Left forelimb (tissue), 1 donor: Measurements from ENCODE around the gene TMCC1.
"Not testable (repeated sequence)": the region's sequence is repeated elsewhere in the genome, so short reads cannot be mapped to it uniquely, and the experiment has no call there.

Experiments
- DNase-seq: peaks from one replicate; pipeline ENCODE4 v3.0.0-alpha.2; 2018; ENCODE audit warnings: low spot score

The TMCC1 gene

DNA sequence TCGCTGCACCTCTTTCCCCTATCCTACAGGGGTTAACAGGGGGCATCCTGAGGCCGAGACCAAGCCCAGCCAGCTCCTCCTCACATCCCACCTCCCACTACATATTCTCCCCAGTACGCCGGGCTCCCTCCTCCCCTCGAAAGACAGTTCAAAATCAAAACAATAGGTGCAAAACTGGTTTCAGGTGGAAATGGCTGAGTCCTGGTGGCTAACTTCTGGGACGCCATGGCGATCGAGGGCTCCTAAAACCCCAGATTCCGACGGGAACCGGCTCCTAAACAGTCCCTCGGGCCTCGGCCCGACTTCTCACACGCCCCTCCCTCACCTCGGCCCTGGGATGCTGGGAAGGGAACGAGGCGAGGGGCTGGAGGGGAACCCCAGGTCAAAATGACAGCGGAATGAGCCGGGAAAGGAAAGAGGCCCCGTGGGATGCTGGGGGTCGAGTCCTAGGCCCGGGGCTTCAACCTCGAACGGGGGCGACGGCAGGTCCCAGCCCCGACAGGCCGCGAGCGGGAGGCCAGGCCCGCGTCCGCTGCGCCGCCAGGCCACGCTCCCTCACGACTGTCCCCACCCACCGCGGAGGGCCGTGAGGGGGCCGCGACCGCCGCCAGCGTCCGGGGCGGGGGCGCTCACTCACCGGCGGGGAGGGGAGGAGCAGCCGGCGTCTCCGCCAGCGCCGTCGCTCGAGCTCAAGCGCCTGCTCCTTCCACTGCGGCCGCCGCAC, 492 bp downstream of the TMCC1 start:
- DNase-seq = no peak

DNA sequence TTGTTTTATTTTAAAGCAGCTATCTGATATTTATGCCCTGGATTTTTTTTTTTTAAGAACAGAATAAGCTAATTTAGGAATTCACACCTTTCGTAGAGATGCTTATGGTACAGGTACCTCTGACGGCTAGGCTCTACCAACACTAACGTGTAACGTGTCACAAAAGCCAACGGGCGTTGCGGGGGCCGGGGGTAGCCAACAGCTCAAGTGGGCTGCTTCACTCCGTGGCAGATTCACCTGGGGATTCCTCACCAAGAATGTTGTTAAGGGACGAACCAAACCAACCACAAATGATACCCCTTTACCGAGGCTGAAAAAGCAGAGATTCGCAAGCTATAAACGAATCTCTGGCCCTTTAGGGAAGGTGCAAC, 1.0 kb downstream of the TMCC1 start:
- DNase-seq = no peak

DNA sequence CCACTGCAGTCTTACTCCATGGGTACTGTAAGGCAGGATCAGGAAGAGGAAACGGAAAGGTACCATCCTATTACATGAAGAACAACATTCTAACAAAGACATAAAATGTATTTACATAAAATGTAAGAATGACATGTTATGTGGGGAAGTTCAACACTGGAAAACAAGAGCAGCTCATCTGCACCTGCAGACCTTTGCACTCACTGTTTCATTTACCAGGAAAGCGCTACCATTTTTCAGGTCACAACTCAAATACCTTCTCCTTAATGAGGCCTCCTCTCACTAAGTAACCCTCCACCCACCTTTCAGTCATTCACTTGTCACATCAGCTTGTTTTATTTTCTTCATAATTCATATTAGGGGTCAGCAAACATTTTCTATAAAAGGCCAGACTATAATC, 2.6 kb downstream of the TMCC1 start:
- no peak for DNase-seq

DNA sequence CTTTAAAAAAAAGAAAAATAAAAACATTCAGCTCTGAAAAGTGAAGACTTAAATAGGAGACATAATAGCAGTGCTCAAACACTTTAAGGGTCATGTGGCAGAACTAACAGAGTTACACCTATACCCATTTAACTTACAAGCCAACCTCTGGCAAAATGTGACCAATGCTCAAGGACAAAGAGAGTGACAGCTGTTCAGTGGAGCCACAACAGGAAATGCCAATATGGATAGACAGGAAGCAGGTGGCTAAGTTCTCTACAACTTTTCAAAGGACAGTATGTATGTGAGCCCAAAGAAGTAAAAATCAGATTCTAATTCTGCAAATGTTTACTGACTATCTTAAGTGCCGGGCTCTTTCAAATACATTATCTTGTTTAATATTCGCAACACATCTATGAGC, 3.4 kb downstream of the TMCC1 start:
- no peak for DNase-seq

DNA sequence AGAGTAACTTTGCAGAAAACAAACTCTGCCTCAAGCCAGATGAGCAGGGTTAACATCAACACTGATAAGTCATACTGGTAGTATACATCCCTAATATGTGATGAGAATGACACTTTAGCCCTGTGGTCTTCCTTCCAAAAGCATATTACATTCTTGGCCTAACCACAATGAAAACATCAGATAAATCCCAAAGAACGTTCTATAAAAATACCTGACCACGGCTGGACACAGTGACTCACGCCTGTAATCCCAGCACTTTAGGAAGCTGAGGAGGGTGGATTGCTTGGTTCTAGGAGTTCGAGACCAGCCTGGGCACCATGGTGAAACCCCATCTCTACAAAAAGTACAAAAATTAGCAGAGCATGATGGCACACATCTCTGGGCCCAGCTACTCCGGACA, 4.7 kb downstream of the TMCC1 start:
- DNase-seq = no peak

DNA sequence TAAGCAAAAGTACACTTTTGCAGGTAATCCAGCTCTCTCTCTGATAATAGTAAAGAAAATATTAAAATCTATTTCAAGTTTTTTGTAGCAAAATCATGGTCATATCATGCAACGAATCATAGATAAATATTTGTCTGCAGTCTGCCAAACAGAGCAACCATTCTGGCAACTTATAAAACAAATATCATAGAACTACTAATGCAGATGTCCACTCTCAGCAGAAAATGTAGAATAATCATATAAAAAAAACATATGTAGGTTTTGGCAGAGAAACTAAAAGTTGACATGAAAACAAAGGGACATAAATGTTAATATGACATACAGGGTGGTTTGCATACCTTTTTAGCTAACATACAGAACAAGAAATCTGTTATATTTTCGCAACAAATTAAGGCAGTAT, 12.2 kb downstream of the TMCC1 start:
- DNase-seq = no peak

DNA sequence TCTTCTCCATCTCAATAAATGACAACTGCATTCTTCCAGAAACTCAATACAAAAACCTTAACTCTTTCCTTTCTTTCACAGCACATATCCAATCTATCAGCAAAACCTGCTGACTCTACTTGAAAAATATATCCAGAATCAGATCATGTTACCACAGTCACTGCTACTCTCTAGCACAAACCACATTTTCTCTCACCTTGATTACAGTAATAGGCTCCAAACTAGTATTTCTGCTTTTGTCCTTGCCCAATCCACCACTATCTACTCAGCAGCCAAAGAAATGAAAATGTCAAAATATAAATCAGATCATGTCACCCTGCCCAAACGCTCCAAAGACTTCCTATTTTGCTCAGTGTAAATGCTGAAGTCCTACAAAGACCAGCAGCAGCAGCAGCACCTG, 15.2 kb downstream of the TMCC1 start:
- no peak for DNase-seq

DNA sequence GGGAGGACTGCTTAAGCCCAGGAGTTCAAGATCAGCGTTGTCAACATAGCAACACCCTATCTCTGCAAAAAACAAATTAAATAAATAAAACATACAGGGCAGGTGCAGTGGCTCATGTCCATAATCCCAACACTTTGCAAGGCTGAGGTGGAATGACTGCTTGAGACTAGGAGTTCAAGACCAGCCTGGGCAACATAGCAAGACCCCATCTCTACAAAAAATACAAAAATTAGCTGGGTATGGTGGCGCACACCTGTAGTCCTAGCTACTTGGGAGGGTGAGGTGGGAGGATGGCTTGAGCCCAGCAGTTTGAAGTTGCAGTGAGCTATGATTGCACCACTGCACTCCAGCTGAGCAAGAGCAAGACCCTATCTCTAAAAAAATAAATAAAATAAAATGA, 19.0 kb downstream of the TMCC1 start:
- DNase-seq = not testable (repeated sequence)

DNA sequence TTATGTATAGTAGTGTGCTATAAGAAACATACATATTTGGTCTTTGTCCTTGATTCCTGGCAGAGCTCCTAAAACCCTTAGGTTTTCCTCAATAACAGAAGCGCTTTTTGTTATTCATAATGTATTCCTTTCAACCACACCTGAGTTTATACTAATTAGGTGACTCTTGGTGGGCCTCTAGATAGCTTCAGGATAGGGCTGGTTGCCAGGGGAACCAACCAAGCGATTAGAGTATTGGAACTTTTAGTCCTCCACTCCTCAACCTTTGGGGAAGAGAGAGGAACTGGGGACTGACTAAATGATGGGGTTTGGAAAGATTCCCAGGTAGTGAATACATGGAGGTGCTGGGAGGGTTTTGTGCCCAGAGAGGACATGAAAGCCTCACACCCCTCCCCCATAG, 24.6 kb downstream of the TMCC1 start:
- DNase-seq = no peak

DNA sequence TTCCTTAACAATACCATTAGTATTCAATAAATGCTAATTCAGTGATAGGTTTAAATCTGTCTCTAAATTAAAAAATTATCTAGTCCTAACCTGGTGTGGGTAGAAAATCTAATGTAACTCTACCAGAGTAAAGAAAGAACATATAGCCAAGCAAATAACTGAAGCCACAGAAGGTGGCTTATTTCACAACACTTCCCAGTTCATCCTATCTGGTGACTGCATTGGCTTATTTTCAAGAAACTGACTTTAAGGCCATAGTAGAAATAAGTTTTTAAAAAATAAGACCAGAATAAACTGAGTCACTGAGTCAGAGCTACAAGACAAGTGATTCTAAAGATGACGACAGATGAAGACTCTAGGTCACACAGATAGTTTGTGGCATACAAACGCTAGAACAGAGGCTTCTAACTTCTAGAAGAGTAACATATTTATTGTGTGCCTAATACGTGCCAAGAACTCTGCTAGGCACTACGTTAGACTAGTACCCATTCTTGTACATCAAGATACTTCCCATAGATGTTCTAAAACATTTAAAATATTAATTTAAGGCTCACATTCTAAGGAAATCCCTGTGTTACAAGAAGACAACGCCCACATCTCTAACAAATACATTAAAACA, 25.9 kb downstream of the TMCC1 start:
- DNase-seq = no peak

DNA sequence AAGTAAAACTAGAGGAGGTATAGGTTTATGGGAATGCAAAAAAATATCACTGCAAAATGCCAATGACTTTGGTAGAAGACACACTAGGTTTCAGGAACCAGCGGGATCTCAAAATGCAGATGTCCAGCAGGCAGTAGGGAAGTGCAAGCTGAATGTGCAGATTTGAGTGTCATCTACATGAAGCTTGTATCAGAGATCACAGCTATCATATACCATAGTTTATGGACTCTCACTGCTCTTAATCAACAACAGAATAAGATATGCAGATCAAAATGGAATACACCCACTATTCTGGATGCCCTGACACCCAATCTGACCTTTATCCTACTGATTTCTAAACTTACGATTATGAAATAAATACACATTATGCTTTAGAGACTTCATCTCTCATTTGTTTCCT, 27.7 kb downstream of the TMCC1 start:
- no peak for DNase-seq

DNA sequence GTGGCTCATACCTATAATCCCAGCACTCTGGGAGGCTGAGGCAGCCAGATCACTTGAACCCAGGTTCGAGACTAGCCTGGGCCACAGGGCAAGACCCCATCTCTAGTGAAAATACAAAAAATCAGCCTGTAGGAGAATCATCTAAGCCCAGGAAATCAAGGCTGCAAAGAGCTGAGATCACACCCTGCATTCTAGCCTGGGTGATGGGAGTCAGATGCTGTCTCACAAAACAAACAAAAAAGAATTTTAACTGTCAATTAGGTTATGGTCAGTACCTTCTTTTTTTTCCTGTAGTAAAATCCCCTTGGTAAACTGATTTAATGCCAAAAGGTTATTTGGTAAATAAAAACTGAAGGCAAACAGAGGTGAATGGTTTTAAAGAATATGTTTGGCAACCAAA, 29.0 kb downstream of the TMCC1 start:
- DNase-seq = no peak

DNA sequence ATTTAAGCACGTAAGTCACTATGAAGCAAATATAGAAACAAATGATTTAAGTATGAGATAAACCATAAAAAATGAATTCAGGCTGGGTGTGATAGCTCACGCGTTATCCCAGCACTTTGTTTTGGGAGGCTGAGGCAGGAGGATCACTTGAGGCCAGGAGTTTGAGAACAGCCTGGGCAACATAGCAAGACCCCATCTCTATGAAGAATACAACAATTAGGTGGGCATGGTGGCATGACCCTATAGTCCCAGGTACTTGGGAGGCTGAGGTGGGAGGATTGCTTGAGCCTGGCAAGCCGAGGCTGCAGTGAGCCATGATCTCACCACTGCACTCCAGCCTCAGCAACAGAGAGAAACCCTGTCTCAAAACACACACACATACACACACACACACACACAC, 34.2 kb downstream of the TMCC1 start:
- DNase-seq = no peak

DNA sequence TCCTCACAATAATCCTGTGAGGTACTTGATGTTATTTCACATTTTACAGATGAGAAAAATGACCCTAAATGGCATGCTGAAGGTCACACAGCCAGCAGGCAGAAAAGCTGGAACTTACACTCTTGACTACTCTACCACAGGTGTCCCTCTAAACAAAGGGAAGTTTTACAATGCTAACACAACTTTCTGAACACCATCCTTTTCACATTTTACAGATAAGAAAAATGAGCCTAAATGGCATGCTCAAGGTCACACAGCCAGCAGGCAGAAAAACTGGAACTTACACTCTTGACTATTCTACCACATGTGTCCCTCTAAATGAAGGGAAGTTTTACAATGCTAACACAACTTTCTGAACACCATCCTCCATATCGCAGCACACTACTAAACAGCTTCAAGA, 35.6 kb downstream of the TMCC1 start:
- DNase-seq = no peak

DNA sequence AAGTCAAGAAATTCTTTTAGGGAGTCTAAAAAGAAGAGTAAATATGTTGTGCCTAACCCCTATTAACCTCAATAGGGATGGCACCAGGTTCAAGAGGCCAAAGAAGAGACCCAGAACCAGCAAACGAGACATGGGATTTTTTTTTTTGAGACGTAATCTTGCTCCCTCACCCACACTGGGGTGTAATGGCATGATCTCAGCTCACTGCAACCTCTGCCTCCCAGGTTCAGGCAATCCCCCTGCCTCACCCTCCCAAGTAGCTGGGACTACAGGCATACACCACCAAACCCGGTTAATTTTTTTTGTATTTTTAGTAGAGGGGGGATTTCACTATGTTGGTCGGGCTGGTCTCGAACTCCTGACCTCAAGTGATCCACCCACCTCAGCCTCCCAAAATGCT, 36.7 kb downstream of the TMCC1 start:
- DNase-seq = not testable (repeated sequence)

DNA sequence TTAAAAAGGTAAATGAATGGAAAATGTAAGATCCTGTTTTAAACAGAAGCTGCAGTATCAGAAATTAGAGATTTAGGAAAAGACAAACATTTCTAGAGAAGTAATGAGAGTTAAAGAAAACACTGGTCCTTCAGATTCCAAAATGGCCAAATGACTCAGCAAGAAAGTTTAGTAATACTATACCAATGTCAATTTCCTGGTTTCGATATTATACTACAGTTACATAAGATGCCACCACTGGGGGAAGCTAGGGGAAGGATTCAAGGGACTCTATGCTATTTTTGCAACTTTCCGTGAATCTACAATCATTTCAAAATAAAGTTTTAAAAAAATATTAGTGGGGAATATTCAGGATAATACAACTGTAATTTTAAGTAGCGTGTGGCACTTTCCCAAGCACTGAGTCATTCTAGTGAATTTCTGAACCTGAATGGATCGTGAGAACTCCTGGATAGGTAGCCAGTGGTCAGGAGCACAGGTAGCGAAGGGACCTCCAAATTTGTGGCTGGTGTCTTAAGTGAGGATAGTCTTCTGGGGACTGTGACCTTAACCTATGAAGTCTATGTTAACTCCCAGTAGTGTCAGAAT, 37.6 kb downstream of the TMCC1 start:
- DNase-seq = no peak

DNA sequence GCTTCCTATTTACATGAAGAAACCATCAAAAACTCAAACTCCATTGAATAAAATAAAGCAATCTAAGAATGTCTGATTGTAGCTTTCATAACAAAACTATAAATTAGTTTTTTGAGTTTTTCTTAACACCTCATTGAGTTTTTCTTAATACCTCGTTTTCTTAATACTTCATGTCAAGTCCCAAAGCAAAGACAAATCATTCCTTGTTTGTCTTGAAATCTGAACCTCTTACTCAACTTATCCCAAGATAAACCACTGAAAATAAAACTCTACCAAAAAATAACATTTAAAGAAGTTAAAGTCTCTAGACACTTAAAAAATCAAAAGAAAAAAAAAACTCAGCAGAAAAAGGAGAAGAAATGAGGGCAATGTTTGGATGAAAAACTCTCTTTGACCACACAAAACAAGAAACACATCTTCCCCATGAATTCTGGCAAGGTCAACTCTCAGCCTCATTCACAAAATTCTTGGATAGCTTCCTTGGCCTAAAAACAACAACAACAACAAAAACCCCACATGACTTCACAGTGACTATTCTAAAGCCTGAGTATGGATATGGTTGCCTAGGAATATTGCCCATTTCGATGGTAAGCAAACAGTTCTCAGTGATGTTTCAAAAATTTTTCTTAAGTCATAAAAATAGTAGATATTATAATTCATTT, 38.2 kb downstream of the TMCC1 start:
- no peak for DNase-seq

DNA sequence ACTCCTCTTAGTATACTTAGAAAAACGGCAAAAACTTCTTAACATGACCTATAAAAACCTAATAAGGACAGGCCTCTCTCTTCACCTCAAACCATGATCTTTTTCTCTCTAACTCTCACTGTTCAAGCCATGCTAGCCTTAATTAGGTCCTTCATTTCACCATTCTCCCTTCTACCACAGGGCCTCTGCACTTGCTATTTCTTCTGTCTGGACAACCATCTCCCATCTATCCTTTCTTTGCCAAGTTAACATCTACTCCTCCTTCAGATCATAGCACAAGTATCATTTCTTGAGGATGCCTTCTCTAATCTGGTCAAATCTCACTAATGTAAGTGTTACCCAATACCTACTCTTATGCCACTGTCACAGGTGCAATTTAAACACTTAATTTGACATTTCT, 39.1 kb downstream of the TMCC1 start:
- DNase-seq = no peak

DNA sequence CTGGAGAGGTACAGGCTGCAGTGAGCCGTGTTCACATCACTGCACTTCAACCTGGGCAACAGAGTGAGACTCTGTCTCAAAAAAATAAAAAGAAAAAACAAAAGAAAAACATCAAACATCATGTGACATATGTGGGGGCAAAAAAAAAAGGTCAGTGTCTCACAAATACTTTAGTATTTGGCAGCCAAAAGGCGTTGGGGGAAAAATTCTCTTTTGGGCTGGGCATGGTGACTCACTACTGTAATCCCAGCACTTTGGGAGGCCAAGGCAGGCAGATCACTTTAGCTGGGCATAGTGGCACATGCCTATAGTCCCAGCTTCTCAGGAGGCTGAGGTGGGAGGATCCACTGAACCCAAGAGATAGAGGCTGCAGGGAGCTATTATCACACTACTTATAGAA, 47.6 kb downstream of the TMCC1 start:
- no peak for DNase-seq

DNA sequence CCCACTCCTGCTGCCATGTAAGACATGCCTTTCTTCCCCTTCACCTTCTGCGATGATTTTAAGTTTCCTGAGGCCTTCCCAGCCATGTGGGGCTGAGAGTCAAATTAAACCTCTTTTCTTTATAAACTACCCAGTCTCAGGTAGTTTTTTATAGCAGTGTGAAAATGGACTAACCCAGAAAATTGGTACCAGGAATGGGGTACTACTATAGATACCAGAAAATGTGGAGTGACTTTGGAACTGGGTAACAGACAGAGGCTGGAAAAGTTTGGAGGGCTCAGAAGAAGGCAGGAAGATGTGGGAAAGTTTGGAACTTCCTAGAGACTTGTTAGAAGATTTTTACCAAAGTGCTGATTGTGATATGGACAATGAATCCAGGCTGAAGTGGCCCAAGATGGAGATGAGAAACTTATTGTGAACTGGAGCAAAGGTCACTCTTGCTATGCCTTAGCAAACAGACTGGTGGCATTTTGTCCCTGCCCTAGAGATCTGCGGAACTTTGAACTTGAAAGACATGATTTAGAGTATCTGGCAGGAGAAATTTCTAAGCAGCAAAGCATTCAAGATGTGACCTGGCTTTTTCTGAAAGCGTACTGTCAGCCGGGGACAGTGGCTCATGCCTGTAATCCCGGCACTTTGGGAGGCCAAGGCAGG, 52.7 kb downstream of the TMCC1 start:
- no peak for DNase-seq

DNA sequence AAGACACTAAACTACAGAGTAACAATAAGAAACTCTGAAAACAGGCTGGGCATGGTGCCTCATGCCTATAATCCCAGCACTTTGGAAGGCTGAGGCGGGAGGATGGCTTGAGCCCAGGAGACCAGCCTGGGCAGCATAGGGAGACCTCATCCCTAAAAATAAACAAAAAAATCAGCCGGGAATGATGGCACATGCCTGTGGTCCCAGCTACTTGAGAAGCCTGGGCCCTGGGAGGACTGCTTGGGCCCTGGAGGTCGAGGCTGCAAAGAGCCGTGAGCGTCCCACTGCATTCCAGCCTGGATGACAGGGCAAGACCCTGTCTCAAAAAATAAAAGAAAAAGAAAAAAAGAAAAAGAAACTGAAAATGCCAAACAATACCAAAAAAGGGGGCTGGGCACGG, 55.4 kb downstream of the TMCC1 start:
- no peak for DNase-seq

DNA sequence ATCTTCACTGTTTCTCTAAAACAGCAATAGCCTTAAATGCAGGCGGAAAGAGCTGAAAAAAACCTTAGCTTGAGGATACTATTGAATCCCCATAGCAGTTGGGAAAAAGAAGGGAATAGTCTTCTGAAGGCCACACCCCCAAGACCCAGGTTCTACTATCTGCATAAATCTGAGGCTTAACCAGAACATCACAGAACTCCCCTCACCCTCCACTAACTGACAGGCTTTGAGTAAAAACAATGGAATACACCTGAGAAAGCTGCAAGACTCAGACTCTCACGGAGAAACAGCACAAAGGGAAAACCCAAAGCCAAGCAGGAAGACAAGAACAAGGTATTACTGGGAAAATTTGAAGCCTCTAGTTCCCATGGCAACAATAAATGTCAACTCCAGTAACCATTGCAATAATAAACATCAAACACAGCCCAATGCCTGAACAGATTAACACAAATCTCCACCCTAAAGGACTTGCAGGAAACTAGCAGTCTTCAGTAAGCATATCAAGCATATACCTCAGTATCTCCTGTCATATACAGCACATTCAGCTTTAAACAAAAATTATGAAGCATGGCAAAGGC, 56.4 kb downstream of the TMCC1 start:
- DNase-seq = no peak
